DND-41 (cell line): ENCODE measurements around the gene SLC39A5.

ENCODE experiments used
- CTCF ChIP-seq: IDR thresholded peaks from 2 replicates; pipeline ENCODE4 v1.5.1; 2012; ENCODE audit warnings: borderline replicate concordance, low read length, moderate library complexity, mild to moderate bottlenecking; ENCODE audit not compliant: poor library complexity, severe bottlenecking; ENCODE audit errors: extremely low read depth
- EZH2 ChIP-seq: IDR thresholded peaks from 3 replicates; pipeline ENCODE4 v1.6.1; 2012; ENCODE audit warnings: borderline replicate concordance, low read depth, mild to moderate bottlenecking, moderate library complexity, low read length, inconsistent platforms; ENCODE audit not compliant: severe bottlenecking

DNA sequence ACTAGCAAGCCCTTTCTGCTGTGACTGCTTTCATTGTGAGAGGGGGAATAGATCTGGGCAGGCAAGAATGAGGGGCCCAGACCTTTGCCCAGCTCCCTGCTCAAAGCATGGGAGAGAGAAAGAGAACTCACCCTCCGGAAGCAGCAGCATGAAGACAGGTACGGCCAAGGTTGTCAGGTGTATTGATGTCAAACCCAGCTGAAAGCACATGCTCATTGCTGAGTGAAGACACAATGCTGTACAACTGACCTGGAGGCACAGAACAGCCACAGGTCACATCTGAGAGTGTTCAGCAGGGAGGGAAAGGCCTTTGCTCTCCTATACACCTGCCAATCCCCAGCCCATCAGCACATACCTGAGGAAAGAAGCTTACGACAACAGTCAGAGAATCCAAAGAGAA lies 22.8 kb downstream of the SLC39A5 start:
- no peak for TF ChIP-seq CTCF
- TF ChIP-seq EZH2 = no peak
